HG03045 (cell line): ENCODE measurements around the gene SLC6A6.
"Not testable (repeated sequence)": the region's sequence is repeated elsewhere in the genome, so short reads cannot be mapped to it uniquely, and the experiment has no call there.

Source experiments
- ATAC-seq: cut with Tn5 transposase; IDR thresholded peaks from one replicate; pipeline ENCODE4 v1.9.1; 2021; ENCODE audit warnings: mild to moderate bottlenecking, moderate library complexity; ENCODE audit not compliant: unreplicated experiment

The SLC6A6 gene

DNA sequence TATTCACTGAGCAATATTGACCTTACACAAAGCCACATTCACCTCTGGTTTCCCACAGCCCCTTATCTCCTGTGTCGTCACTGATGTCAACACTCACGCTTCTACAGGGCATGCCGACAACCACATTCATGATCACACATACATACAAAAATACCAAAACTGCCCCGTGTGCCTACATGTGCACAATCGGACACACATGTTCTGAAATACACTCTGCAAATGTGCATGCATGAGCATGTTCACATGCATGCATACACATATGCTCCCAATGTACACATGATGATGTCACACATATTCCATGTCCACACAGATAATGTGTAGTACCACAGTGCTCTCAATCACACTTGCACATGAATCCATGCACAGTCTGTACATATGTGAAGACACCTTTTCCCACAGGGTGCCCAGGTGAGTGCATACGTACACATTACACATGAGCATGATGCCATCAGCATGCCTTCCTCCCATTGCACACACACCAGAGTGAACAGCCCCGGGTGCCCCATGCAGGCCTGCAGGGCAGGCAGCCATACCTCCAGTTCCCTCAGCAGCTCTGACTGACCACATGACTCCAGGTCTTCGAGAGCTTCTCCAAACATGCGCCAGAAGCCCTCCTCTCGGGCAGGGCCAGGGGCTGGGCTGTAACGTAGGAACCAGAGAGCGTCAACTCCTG is 100.8 kb downstream of the SLC6A6 start:
- no peak for ATAC-seq

DNA sequence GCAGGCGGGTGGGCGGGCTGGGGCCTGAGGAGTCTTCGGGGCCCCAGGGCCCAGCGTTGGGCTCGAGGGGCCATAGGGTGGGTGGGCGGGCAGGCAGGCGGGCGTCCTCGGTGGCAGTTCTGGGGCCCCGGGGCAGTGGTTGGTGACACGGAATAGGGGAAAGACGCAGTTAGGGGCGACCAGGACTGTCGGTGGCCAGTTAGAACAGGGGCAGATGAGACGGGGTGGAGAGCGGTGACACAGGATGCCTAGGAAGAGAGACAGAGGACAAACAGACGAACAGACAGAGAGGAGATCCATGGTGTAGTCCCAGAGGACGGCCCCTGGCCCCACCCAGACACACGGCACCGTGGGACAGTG is 101.3 kb downstream of the SLC6A6 start:
- ATAC-seq, result no peak

DNA sequence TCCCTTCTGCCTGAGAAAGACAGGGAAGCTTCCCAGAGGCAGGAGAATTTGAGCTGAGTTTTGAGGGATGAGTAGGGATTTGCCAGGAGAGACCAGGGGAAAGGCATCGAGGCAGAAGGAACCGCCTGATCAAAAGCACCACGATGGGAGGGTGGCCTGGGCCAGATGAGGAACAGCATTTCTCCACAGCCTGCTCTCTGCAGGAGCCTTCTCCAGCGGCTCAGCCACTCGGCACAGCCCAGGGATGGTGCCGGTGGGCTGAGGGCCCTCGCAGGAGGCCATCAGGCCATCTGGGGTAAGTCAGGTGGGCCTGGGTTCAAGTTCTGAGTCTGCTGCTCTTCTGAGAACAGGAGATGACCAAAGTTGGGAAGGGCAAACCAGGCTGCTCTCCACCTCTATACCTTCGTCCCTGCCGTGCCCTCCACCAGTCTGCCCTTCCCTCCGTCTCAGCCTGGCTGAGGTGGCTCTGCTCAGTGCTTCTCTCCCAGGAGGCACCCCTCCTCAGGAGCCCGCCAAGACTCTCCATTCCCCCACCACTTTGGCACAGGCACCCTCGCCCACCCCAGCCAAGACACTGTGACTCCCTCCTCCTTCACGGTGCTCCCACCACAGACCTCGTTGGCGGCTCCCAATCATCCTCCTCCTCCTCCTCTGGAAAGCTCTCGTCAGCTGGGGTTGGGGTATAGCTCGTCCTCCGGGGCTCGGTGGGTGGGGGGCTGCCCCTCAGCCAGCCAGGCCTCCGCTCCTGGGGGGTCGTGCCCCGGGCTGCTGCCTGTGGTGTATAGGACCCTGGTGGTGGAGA is 102.8 kb downstream of the SLC6A6 start:
- no peak for ATAC-seq

DNA sequence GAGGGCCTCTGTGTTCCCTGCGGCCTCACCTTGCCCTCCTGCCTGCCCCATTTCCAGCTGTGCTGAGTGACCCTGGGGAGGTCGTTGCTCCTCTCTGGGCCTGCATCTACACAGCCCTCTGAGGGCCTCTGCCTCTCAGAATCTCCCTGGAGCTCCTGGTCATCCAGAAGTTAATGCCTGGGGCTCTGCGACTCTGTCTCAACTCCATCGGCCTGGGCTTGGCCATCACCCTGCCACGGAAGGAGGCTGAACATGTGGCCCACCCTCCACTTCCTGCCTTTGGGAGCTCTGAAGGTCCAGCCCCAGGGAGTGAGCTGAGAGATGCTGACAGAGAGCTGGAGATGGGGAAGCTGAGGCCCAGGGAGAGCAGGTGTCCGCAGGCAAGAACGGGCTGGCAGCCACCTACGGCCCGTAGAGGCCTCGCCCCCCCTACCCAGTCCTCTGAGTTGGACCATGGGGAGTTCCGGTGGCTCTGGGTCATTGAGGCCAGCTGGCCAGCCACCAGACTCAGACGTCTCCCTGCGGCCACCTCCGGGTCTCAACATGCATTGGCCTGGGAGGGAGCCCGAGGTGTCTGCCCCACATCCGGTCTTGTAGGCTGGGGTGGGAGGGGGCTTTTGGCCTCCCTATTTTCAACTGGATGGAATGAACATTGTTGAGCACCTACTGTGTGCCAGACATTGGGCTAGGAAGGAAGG is 103.5 kb downstream of the SLC6A6 start:
- no peak for ATAC-seq

GRCh38 chr3:14506626-14507304 is 104.4 kb downstream of the SLC6A6 start:
- no peak for ATAC-seq

DNA sequence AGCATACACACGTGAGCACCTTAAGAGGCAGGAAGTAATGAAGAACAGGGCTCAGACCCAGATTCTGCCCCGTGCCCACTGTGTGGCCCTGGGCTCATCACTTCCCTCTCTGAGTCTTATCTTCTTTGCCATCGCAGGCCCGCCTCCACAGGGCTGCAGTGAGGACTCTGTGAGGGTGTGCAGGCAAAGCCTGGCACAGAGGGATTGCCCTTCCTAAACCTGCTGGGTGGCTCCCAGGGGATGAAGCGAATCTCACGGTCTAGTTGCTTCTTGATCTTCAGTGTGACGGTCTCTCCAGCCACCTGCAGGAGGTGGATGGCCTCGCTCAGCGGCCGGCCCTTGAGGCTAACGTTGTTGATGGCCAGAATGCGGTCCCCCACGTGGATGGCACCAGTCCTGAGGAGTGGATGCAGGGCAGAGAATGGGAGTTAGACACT is 104.9 kb downstream of the SLC6A6 start:
- no peak for ATAC-seq

DNA sequence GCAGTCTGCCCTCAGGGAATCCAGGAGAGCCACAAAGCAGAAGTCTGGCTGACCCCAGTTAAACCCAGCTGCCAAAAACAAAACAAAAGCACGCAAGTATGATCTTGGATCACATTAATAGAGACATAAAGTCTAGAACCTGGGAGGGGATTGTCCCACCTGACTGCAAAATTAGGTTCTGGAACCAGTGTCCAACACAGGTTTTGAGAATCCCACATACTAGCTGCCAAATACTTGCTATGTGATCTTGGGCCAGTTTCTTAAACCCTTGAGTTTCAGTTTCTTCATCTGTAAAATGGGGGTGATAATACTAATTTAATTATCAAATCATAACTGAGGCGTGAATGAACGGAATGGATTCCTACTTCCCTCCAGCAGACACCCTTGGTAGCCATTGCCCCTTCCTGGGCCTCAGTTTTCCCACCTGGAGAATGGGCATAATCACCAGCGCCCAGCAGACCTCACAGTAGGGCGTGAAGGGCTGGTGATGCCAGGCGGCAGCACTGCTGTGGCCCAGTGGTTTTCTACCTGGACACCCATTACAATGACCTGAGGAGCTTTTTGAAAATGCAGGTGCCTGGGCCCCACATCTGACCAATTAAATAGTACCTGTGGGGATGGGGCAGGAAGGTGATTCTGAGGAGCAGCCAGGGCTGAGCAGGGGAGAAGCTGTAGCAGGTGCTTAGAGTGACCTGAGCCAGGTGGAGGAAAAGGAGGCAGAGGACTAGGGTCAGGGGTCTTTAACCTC is 105.5 kb downstream of the SLC6A6 start:
- ATAC-seq, result no peak

DNA sequence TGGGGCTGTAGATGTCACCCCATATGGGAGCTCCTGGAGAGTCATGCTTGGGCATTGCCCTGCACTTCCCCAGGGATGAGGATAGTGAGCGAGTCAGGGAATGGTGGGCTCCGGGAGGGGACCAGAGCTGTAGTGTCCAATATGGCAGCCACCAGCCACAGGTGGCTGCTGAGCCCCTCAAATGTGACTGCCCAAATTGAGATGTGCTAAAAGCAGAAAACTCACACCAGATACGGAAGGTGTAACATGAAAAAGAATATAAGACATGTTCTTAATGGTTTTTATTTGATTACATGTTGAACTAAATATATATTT is 106.1 kb downstream of the SLC6A6 start:
- no peak for ATAC-seq

- ATAC-seq, result no peak
Observed at GRCh38 chr3:14508966-14509795, 106.8 kb downstream of the SLC6A6 start.

DNA sequence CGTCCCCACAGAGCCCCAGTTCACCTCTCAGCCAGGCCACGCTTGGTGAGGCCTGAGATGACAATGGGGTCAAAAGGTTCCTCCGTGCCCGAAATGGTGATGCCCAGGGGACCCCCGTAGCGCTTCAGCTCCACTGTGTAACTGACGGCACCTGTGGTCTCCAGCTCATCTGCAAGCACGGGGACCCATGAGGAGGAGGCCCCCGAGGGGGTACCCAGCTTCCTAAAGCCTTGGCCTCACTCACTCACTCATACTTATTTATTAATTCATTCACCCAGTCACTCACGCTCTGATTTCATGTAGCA is 107.3 kb downstream of the SLC6A6 start:
- no peak for ATAC-seq

DNA sequence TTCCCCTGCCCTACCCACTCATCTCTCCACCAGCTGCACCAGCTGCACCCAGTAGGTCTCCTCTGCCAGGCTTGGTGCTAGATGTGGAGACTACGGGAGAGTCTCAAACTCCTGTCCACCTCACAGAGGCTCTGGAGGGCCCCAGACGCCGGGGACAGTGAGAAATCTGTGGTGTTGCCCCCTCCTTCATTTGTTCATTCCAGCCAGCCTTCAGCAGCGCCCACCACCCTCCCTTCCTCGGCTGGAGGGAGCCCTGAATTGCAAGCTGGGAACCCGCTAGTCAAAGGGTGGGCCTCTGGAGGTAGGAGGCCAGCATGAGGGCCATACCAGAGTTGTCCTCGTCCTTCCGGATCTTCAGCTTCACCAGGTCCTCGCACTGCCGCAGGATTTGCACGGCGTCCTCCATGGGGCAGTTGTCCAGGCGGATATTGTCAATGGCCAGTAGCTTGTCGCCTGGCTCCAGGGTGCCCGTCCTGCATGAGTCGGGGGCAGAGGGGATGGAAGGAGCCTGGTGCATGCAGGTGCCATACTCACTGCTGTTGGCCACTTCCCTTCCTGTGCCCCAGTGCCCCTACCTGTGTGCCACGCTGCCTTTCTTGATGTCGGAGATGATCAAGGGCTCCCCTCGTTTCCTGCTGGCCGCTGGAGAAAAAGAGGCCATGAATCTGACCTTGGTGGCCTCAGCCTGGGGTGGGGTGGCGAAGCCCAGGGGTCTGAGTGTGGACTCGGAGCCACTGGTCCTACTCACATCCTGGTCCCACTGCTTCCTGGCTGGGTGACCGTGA is 108.6 kb downstream of the SLC6A6 start:
- ATAC-seq, result no peak

DNA sequence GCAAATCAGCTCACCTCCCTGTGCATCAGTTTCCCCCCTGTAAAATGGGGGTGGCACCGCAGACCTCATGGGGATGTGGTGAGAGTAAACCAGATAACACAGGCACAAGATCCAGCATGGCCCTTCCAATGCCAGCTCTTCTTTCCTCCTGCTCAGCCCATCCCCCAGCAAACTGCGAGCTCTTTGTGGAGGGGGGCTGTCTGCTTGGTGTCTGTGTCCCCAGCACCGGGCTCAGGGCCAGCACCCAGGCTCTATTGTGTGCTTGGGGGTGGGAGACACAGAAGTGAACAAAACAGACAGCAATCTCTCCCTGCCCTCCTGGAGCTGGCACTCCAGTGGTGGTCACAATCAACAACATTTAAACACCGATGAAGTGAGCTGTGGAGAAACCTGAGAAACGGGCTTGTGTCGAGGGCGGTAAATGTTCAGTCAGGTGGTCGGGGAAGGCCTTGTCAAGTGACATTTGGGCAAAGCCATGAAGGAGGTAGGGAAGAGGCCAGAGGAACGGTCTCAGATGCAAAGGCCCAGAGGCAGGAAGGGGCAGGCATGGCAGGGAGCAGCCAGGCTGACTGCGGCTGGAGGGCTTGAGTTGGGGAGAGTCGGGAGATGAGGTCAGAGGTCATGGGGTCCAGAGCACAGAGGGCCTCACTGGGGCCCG is 109.3 kb downstream of the SLC6A6 start:
- no peak for ATAC-seq

- ATAC-seq, result no peak
Observed at GRCh38 chr3:14512281-14512941, 110.0 kb downstream of the SLC6A6 start.

DNA sequence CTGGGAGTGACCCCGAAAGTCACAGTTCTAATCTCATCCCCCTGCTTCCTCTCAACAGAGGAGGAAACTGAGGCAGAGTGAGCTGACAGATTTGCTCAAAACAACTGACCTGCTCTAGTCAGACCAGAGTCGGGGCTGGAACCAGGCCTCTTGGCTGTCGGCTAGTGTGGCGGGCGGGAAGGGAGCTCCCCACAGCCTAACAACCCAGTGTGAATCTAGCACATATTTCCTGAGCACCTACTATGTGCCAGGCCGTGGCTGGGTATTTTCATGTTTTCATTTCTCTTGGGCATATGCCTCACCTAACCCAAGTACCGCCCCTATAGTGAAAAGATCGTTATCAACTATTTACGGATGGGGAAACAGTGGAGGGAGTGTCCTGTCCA is 110.5 kb downstream of the SLC6A6 start:
- ATAC-seq, result no peak

- no peak for ATAC-seq
Observed at GRCh38 chr3:14513566-14514322, 111.3 kb downstream of the SLC6A6 start.

DNA sequence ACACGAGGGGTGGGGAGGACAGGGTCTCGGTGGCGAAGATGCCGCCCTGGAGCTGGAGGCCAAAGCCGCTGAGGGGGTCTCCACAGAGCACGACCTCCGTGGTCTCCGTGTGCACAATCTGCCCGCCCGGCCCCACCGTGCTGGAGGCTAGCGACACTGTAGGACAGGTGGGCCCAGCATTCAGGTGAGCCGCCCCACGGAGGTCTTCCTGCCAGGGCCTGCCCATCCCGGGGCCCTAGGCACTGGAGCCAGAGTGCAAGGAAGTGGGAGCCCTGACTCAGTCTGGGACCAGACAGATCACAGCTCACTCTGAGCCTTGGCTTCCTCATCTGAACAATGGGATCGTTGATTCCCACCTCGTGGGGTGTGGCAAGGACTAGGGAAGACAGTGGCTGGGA is 111.9 kb downstream of the SLC6A6 start:
- no peak for ATAC-seq

DNA sequence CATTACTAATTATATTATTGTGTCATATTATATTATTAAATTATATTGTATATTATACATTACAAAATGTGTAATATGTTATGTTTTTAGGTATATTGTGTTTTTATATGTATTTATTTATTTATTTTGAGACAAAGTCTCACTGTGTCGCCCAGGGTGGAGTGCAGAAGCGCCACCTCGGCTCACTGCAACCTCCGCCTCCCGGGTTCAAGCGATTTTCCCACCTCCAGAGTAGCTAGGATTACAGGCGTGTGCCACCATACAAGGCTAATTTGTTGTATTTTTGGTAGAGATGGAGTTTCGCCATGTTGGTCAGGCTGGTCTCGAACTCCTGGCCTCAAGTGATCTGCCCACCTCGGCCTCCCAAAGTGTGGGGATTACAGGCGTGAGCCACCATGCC is 113.1 kb downstream of the SLC6A6 start:
- not testable (repeated sequence) for ATAC-seq
